HG02981 (cell line): ENCODE measurements around the gene GBA2.

Experiments used
- ATAC-seq: cut with Tn5 transposase; IDR thresholded peaks from one replicate; pipeline ENCODE4 v1.9.1; 2021; ENCODE audit warnings: mild to moderate bottlenecking, moderate library complexity; ENCODE audit not compliant: unreplicated experiment

The GBA2 gene

DNA sequence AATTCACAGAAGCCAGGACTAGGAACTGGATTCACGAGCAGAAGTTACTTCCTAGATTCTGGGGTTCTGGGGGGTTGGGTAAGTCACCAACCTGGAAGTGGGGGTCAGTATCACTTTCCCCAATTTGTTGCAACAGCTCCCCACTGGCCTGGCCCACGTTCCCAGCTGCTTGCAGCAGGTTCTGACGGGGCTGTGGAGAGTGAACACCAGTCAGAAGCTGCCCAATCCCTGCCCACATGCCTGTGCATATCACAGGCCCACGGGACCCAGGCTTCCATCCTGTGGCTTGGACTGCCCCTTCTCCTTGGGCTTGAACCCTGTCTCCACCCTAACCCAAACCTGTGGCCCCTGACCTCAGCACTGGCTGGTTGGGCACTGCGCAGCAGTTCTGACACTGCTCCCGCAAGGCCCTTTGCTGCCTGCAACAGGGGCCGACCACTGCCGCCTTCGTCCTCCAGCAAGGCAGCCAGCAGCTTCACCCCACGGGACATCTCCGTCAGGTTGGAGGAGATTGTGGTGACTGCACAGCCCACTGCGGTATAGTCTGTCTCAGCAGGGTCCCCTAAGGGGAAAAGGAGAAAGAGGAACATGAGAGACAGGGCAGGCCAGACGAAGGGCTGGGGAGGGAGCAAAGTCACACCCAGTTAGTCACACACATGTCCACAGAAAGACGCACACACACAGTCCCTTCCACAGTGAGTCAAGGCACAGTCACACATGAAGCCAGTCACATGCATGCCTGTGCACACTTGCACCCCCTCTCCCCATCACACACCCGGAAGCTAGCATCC lies 30.1 kb downstream of the GBA2 start:
- ATAC-seq: no peak

DNA sequence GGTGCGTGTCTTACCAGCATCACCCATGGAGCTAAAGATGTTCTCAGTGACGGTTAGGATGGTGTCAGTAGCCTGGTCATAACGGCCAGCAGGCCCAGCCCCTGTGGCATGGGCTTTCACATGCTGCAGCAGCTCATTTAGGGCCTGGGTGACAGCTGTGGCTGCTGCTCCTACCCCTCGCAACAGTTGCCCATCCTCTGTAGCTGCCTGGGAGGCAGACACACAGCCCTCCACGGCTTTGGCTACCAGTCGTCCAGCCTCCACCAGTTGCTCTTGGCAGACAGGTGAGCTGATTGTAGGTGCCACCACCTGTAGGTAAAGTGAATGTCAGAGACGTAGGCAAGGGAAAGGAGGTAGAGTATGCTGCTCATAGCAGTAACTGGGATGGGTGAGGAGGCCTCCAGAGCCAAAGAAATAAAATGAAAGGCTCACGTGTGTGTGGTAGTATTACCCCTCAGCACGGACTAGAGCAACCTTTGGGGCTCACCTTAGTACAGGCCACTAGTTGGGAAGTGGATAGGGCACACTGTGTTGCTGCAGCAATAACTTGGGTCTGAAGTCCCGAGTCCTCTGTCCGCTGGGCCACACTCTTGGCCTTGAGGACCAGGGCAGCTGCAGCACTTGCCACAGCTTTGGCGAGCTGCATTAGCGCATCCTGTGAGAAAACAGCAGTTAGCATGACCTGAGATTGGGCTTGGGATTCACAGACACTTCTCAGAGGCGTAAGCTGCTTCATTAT lies 31.7 kb downstream of the GBA2 start:
- ATAC-seq: no peak

DNA sequence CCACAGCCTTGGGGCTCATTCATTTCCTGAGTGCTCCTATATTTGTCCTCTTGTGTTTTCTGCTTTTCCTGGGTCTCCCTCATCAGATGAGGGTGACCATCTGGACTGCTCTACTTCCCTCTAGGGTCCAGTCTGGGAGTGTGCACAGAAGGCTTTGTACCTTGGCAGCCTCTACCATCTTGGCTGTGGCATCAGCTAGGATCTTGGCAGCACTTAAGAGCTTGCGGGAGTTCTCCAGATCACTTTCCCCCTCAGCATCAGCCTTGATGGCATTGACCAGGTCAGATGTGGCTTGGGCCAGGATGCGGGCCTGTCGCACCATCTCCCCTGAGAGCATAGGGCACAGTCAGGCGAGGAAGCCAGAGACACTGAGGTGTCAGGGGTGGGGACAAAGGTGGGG lies 32.8 kb downstream of the GBA2 start:
- ATAC-seq: no peak

DNA sequence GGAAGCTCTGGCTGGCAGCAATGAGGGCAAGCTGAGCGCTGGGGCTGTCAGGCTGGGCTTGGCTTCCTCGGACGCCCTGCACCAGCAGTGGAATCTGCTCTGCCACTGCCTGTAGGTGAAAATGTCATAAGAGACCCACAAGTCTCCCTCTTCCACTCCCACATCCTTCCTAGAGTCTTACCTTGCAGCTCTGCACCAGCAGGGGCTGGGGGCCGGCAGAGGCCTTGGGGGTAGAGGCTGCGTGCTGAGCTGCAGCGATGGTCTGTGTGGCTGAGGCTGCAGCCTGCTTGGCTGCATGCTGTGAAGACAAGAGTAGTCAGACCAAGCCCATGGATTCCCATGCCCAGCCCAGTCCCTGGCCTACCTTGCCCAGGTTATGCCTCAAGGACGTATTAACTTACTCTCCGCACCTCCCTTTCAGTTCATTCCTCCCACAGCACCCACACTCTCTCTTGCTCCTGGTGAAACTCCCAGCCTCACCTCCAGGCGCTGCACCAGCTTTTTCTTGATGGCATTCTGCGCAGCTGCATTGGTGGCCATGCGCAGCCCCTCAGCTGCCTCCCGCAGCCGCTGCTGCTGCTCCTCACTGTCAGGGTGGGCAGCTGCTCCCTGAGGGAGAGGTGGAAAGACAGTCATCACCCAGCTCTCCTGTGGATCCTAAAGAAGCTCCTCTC lies 34.3 kb downstream of the GBA2 start:
- ATAC-seq: no peak

DNA sequence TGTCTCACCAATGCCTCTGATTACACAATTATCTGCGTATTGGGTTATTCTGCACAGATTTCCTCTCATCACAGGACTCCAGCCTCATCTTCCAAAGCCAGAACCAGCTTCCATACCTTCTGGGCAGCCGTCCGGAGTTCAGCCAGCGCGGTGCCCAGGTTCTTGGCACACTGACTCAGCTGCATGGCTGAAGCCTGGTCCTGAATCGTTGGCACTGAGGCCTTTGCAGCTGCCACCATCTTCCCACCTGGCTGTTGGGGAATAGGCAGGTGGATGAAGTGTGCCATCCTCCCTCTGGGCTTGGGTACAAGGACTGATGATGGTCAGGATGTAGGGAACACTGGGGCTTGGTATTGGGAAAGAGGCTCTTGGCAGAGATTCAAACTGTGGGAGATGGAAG lies 34.9 kb downstream of the GBA2 start:
- ATAC-seq: no peak

DNA sequence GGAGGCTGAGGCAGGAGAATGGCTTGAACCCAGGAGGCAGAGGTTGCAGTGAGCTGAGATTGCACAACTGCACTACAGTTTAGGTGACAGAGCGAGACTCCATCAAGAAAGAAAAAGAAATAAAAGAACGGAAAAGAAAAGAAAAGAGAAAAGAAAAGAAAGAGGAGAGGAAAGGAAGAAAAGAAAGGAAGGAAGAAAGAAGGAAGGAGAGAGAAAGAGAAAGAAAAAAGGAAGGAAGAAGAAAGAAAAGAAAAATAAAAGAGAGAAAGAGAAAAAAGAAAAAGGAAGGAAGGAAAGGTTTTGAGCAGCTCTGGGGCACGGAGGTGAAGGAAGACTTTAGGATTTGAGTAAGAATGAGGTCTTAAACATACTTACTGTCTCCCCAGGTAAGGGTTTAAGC lies 35.5 kb downstream of the GBA2 start:
- no peak for ATAC-seq

DNA sequence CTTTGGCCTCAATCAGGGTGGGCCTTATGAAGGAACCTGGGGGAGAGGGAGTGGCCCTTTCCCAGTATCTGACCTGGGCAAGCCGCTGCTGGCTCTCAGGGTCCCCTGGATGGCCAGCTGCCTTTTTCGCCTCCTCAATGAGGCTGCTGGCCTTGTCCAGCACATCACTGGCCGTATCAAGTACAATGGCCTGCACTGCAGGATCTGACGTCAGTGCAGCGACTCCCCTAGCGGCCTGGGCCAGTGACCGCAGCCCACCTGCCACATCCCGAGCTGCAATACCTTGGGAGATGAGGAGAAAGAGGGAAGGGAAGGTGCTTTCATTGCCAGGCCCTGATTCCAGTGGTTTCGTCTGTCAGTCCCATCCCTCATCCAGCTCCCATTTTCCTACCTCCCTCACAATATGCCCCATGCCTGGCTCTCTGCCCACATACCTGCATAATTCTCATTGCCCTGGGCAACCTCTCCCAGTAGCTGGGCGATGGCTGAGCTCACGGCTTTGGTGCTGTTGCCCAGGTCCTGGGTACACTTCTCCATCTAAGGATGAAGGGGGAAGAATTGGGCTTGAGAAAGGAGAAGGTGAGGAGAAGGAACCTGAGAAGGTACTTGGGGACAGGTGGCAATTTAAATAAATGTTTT lies 36.1 kb downstream of the GBA2 start:
- ATAC-seq: no peak

DNA sequence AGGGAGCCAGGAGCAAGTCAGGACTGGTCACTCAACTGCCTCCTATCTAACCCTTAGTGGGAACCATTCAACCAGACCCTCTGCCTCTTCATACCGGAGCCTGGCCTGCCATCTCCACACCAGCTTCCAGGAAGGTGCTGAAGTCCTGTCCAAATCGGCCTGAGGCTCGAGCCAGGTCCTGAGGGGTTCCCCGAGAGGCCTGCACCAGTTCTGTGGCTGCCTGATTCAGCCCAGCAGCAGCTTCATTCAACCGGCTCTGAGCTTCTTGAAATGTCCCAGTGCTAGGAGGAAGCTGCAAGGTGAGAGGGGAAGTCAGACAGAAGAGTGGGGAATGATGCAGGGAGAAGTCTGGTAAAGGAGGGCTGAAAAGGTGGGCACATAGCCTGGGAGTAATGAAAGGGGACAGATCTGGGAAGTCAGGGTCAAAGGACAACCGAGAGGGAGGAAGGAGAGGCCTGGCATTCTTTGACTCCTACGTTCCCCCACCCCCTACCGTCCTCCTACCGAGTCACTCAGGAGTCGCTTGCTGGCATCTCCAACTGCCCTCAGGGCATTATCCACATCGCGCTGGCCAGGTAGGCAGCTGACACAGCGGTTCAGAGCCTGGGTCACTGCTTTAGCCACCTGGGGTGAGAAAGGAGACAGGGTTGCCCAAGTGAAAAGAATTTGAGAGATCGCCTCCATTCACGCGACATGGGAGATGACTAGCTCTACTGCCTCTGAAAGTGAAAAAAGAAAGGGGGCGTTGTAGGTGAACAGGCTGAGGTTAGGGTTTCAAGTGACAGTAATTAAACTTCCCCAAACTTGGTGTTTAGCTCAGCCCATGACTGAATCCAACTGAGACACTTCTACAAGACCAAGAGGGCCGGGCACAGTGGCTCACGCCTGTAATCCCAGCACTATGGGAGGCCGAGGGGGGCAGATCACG lies 37.3 kb downstream of the GBA2 start:
- no peak for ATAC-seq

DNA sequence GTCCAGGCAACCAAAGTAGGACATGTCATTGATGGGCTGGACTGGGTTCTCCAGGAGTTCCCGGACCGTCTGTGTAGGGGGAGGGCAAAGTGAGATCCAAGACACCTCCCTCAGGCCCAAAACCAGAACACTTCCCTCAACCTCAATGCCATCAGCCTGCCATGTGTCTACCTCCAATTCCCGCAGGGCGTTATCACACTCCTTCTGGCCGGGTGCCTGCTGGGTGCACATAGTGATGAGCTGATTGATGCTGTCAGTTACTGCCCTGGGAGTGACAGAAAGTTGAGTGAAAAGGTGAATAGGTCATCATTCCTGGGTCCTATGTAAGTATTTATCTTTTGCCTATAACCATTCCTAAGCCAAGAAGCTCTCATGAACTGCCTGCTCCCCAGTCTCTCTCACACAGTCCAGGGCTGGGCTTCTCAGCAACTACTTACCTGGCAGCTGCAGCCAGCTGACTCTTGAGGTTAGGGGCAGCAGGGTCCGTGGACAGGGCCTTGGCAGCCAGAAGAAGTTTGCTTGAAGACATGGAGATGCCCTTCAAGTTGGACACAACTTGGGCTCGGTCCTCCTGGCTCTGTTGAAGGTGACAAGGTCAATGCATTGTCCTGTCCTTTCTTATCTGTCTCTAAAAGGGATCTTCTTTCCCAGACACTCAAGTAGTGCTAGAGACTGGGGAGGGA lies 38.1 kb downstream of the GBA2 start:
- no peak for ATAC-seq

DNA sequence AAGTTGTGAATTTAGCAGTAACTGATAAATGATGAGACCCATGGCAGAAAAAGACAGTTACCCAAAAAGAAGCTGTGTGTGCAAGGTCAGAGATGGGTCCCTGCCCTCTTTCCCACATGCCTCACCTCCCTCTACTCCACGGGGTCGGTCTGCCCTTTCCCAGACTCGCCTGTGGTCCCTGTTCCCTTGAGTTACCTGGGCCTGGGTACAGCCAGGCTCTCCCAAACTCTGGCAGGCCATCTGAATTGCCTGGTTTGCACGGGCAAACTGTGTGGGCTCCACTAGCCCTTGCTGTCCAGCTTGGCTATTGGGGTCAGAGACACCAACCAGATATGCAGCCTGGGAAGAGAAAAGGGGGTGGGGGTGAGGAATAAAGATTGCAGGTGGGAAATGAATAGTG lies 40.9 kb downstream of the GBA2 start:
- no peak for ATAC-seq

DNA sequence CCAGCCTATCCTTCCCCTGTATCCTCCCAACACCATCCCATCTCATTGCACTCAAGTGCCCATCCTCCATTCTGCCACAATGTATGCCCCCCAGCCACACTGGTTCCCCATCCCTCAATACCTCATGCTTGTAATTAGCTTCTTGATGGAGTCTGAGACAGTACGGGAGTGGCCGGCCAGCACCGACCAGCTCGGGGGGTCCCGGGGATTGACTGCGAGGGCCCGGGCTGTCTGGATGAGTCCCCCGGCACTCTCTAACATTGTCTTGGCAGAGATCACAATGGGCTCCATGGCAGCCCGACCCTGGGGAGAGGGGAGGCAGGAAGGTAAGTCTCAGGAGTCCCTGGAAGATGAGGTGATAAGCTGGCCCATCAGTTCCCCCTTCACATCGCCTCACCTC lies 42.1 kb downstream of the GBA2 start:
- ATAC-seq: no peak

DNA sequence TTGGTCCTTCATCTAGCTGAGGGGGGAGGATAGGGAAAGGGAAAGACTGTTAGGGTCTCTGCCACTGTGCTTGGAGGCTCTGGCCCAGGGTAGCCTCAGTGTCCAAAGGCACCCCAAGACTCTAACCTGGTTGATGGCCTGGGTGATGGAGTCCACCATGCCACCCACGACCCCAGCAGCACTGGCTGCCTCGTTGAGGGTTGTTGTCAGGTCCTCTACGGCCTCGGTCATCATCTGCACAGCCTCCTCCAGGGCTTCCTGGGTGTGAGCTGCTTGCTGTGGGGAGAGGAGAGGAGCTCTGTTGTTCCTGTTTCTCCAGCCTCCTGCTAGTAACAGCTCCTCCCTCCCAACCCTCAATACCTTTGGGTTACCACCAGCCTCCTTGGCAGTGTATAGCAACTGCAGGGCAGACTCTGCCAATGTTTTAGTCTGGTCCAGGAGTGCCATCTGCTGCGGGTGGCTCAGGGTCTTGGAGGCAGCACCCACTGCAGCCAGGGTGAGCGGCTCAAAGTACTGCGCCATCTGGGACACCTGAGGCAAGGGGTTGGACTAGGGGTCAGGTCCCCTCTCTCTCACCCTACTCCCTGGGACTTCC lies 43.1 kb downstream of the GBA2 start:
- no peak for ATAC-seq

DNA sequence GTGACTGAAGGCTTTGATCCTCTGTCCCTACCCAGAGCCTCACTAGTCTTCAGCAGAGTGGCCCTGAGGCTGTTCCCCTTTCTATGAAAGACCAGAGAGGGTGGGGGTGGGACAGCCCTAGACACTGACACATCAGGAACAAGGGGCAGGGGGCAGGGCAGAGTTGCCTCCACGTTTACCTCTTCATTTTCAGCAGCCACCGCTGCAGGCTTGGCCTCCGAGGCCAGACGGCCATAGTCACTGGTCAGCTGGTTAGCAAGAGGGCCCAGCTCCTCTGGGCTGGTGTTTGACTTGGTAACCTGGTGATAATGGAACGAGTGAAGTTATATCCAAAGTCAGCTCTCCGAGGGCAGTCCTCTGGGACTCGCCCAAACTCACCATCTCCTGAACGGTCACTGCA lies 43.7 kb downstream of the GBA2 start:
- no peak for ATAC-seq

DNA sequence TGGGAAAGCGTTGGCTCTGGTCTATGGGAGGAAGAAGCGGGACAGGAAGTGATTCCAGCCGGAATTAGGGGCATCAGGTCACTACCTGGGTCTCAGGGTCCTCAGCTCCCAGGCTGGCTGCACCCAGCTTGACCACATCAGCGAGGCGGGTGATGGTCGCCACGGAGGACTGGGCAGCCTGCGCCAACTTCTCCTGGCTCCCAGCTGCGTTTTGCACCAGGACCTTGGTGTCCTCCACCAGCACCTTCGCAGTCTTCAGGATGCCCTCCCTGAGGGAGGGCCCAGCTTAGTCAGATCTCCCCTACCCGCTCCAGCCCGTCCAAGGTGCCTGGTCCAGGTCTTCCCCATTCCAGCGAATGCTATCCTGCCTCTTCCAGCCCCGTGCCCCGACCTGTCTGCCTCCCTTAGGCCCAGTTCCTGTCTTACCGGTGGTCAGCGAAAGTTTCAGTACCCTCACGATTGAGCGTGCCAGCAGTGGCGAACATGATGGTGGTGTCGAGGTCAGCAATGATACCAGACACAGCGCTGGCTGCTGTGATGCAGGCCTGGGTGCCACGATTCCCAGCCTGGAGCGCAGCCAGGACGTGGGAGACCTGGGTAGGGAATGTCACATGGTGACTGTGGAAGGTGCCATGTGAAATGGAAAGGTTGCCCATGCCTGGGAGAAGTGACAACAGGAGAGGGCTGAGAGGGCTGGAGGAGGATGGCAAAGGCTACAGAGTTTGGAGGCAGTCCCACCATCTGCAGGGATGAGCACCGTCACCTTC lies 44.9 kb downstream of the GBA2 start:
- no peak for ATAC-seq

DNA sequence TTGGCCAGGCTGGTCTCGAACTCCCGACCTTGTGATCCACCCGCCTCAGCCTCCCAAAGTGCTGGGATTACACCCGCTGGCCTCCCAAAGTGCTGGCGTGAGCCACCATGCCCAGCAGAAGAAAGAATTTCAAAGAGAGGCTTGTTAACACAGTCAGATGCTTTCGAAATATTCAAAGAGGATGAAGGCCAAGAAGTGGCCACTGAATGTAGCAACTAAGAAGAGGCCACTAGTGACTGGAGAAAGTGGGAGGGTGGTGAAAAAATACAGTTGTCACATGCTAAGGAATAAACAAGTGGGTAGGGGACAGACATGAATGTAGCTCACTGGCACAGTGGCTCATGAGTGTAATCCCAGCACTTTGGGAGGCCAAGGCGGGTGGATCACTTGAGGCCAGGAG lies 46.3 kb downstream of the GBA2 start:
- ATAC-seq: no peak

DNA sequence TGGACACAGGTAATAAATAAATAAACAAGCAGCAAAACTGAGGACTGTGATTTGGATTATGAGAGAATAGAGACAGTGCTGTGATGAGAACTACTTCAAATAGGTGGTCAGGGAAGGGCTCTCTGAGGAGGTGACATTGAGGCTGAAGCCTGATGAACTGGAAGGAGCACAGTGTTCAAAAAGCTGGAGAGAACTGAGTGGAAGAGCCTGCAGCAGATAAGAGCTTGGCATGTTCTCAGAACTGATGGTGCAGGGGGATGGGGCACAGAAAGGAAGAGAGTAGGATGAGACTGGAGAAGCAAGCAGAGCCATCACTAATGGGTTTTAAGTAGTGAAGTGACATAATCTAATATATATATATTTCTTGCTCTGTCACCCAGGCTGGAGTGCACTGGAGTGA lies 48.1 kb downstream of the GBA2 start:
- ATAC-seq: no peak

DNA sequence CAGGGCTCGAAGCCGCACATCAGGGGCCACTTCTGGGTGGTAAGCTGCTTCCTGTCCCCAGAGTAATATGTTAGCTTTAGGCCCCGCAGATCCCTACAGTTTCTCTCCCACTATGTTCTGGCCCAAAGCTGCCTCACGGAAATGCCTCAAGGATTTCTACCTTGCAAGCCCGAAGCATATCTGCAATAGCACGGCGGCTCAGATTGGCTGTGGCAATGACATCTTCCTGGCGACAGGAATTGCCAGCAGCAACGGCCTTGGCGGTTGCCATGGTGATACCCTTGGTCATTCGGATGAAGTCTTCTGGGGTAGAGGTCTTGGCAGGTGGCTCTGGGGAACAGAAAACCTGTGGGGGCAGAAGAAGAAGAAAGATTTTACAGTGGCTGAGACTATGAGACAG lies 49.0 kb downstream of the GBA2 start:
- ATAC-seq: no peak

DNA sequence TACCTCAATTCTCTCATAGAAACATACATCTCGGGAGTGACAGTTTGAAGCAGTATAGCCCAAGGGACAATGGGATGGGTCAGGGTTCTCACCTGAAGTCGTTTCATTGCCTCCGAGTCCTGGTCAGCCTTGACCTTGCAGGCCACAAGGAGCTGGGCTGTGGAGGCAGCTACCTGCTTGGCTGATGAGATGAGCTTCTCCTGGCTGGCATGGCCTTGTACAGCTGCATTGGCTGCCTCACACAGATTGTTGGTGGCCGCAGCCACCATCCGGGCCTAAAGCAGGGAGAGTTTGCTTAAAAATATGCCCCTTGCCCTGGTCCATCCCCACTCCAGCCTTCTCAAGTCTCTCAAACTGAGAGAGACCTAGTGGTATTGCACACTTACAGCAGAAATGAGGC lies 50.8 kb downstream of the GBA2 start:
- ATAC-seq: no peak

DNA sequence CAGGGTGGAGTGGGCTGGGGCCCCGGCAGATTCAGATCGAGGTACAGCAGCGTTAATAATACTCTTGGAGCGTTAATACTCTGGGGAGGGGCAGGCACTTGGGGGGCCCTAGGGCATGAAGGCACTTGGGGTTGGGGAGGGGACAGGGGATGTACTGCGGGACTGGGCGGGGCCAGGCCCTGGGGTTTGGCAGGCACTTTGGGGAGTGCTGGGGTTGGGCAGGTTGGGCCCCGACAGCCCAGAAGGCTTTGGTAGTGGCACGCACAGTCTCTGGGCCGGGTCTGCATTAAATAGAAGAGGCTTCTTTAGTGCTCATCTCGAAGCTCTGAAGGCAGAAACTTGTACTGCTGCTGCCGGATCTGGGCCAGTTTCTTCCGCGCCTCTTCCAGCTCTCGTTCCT lies 51.5 kb downstream of the GBA2 start:
- ATAC-seq: no peak
